HUES6 (cell line): ENCODE results near the gene CTDSP1.

Source experiments
- H3K27ac ChIP-seq: 2 replicates; pipeline ENCODE4 v1.7.0; 2013; ENCODE audit warnings: low read depth, mild to moderate bottlenecking, low read length, inconsistent platforms
- H3K27me3 ChIP-seq: 2 replicates; pipeline ENCODE4 v1.6.1; 2013; ENCODE audit warnings: low read length; ENCODE audit not compliant: control insufficient read depth, insufficient read depth
- H3K36me3 ChIP-seq: 2 replicates; pipeline ENCODE4 v1.6.1; 2013; ENCODE audit warnings: low read length; ENCODE audit not compliant: control insufficient read depth, insufficient read depth
- H3K4me1 ChIP-seq: 2 replicates; pipeline ENCODE4 v1.6.1; 2013; ENCODE audit warnings: low read length; ENCODE audit not compliant: control insufficient read depth, insufficient read depth
- H3K4me3 ChIP-seq: 2 replicates; pipeline ENCODE4 v1.5.1; 2013; ENCODE audit warnings: low read depth, low read length
- H3K9ac ChIP-seq: one replicate; pipeline ENCODE4 v1.6.1; 2013; ENCODE audit warnings: mild to moderate bottlenecking, low read length
- H3K9me3 ChIP-seq: 2 replicates; pipeline ENCODE4 v1.6.1; 2013; ENCODE audit warnings: low read depth, low read length; ENCODE audit not compliant: control insufficient read depth, insufficient read depth

CTDSP1 gene

GRCh38 chr2:218394298-218395089 lies 5.2 kb upstream of the CTDSP1 start:
- Histone ChIP-seq H3K27ac (no peak overlapping the region), H3K9ac (no peak overlapping the region), H3K4me3 (no peak overlapping the region)

DNA sequence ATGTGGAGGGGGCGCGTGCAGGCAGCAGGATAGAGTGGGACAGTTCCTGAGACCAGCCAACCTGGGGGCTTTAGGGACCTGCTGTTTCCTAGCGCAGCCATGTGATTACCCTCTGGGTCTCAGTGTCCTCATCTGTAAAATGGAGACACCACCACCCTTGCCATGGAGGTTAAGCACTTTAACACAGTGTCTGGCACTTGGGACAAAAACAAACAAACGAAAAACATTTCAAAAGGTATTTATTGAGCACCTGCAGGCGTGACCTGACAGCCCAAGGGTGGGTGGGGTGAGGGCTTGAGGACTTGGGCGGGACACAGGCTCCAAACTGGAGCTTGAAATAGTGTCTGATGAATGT lies 4.6 kb upstream of the CTDSP1 start:
- peaks cover 34% of the 10 kb centered on the region for H3K27me3 ChIP-seq
- H3K36me3 ChIP-seq, result no peaks in the 10 kb centered on the region
- peak overlapping the region; percentile 80; the same call in 1 of the 2 replicates for H3K4me3 ChIP-seq
- no peaks in the 10 kb centered on the region for H3K9me3 ChIP-seq
- H3K4me1 ChIP-seq, result peaks cover 33% of the 10 kb centered on the region
- no peak overlapping the region for H3K27ac ChIP-seq
- no peak overlapping the region for H3K9ac ChIP-seq

More at GRCh38 chr2:218394298-218395089, 5.2 kb upstream of the CTDSP1 start:
- peaks cover 34% of the 10 kb centered on the region for H3K27me3 ChIP-seq
- no peaks in the 10 kb centered on the region for H3K36me3 ChIP-seq
- H3K9me3 ChIP-seq, result no peaks in the 10 kb centered on the region
- H3K4me1 ChIP-seq, result peaks cover 33% of the 10 kb centered on the region

- Histone ChIP-seq H3K36me3 (no peaks in the 10 kb centered on the region), H3K4me3 (peak overlapping the region; percentile 80), H3K4me1 (peaks cover 33% of the 10 kb centered on the region), H3K9me3 (no peaks in the 10 kb centered on the region), H3K27me3 (peaks cover 34% of the 10 kb centered on the region), H3K9ac (peak overlapping the region; percentile 26), H3K27ac (no peak overlapping the region)
Observed at GRCh38 chr2:218395456-218395825, 4.2 kb upstream of the CTDSP1 start.

DNA sequence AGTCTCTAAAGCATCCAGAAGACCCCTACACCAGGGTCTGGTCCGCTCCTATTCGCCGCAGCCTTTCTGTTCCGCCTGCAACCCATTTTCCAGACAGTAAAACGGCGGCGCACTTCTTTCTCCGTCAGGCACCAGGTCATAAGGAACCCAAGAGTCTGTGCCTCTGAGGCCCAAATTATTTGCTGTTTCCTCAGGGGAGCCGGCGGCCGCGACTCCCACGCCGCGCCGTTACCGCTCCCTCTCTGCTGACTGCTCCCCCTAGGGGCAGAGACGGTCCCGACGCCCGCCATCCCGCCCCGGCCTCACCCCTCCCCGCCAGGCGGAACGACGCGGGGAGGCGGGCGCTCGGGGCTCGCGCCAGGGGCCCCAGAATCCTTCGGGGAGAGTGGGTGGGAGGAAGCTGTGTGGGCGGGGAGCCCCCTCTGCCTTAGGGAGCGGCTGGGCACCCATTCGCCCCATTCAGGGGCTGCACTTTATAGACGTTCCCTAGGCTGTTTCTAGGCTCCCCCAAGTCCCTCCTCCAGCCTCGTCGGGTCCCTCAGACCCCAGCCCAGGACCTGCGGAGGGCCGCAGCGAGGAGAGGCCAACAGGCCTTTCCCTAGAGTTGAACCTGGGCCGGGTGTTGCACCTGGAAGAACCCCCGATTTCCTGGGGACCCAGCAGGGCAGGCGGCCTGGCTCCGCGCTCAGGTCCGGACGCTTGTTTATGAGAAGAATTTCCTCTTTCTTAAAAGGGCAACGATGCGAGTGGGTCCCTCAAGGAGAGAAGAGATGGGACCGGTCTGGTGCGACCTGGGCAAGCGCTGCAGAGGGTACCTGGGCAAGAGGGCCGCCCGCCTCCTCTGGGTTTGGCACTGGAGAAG lies 3.6 kb upstream of the CTDSP1 start:
- peaks cover 34% of the 10 kb centered on the region for H3K27me3 ChIP-seq

GRCh38 chr2:218396688-218397462 lies 2.8 kb upstream of the CTDSP1 start:
- H3K4me1 ChIP-seq, result peaks cover 40% of the 10 kb centered on the region
- H3K36me3 ChIP-seq, result no peaks in the 10 kb centered on the region
- peaks cover 34% of the 10 kb centered on the region for H3K27me3 ChIP-seq
- peak overlapping the region; percentile 80 for H3K4me3 ChIP-seq
- no peaks in the 10 kb centered on the region for H3K9me3 ChIP-seq
- no peak overlapping the region for H3K27ac ChIP-seq
- peak overlapping the region; percentile 83 for H3K9ac ChIP-seq

More for the DNA sequence above, 3.6 kb upstream of the CTDSP1 start:
- no peaks in the 10 kb centered on the region for H3K9me3 ChIP-seq
- H3K9ac ChIP-seq, result peak overlapping the region; percentile 83
- peaks cover 35% of the 10 kb centered on the region for H3K4me1 ChIP-seq
- peak overlapping the region; percentile 90 for H3K27ac ChIP-seq
- H3K36me3 ChIP-seq, result no peaks in the 10 kb centered on the region
- peak overlapping the region; percentile 80 for H3K4me3 ChIP-seq

- Histone ChIP-seq H3K4me1 (peaks cover 40% of the 10 kb centered on the region), H3K9ac (no peak overlapping the region), H3K27me3 (peaks cover 34% of the 10 kb centered on the region)
Observed at GRCh38 chr2:218397463-218397819, 2.2 kb upstream of the CTDSP1 start.

GRCh38 chr2:218397820-218398436 lies 1.7 kb upstream of the CTDSP1 start:
- Histone ChIP-seq H3K9me3 (no peaks in the 10 kb centered on the region), H3K36me3 (peaks cover 8% of the 10 kb centered on the region), H3K4me1 (peaks cover 38% of the 10 kb centered on the region), H3K27ac (no peak overlapping the region), H3K4me3 (peak overlapping the region; percentile 80), H3K9ac (peak overlapping the region; percentile 45), H3K27me3 (peaks cover 34% of the 10 kb centered on the region)

More at GRCh38 chr2:218397463-218397819, 2.2 kb upstream of the CTDSP1 start:
- no peak overlapping the region for H3K27ac ChIP-seq
- peaks cover 5% of the 10 kb centered on the region; the same call in 1 of the 2 replicates for H3K36me3 ChIP-seq
- H3K9me3 ChIP-seq, result no peaks in the 10 kb centered on the region
- H3K4me3 ChIP-seq, result peak overlapping the region; percentile 80

DNA sequence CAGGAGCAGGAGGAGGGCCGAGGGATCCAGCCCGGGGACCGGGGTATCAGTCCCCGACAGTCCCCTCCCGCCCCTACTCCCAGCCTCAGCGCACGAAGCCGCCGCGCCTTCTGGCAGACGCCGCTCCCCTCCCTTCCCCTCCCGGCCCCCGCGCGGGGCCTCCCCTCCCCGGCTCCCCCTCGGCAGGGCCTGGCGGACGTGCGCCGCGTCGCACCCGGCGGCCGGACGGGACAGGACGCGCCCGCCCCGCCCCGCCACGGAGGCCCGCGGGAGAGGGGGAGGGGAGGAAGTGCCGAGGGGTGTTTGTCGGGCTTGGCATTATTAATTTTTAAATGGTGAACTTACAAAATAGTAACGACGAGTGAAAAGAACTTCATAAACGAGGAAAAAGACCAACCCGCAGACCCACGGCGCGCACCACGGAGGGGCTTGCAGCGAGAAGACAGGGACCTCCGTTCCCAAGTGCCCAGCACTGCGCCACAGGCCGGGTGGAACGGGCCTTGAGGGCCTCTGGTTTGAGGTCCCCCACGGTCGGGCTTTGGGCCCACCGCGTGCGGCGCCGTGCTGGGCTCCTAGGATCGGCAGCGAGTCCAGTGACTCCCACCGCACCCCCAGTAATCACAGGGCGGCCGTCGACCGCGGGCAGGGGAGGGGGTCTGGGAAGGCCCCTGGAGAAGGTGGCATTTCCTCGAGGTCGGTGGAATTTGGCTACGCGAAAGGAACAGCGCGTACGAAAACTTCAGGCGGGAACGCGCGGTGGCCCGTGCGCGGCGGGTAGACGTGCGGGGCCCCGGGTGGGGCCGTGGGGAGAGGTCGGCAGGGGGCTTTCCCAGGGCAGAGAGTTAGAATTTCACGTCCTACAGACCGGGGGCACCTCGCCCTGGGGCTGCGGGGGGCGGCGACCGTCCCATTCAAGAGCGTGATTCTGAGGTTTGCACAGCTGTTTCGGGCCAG lies 954 bp upstream of the CTDSP1 start:
- H3K36me3 ChIP-seq, result peaks cover 14% of the 10 kb centered on the region
- no peaks in the 10 kb centered on the region for H3K9me3 ChIP-seq
- H3K9ac ChIP-seq, result peak overlapping the region; percentile 73
- no peak overlapping the region for H3K27ac ChIP-seq
- H3K27me3 ChIP-seq, result peaks cover 34% of the 10 kb centered on the region
- peak overlapping the region; percentile 80 for H3K4me3 ChIP-seq
- peaks cover 34% of the 10 kb centered on the region for H3K4me1 ChIP-seq

DNA sequence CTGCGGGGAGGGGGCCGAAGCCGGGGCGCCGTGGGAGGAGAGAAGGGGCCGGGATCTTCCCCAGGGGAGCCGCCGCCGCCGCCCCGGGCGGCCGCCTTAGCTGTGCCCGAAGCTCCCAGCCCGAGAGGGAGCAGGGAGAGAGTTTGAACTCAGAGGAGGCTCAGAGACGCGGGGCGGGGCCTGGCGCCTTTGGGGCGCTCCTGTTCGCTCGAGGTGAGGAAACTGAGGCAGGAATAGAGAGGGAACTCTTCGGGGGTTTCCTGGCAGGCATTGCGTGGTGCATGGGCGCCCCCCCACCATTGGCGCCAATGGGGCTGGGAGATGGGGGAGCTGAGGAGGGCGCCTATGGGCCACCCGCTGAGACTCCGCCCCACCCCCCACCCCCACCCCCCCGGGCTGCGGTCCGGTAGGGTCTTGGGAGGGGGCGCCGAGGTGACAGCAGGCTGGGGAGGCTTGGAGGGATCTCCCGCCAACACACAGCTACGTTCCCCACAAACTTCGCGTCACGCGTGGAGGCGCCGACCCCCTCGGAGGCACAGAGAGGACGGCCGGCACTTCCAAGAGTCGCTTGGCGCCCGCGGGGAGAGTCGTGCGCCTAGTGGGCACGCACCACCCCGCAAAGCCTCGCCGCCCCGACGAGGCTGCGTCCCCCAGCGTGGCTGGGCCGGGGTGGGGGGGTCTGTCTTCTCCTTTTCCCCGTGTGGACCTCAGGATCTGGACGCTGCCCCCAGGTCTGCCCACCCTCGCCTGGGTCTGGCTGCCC lies 680 bp downstream of the CTDSP1 start:
- Histone ChIP-seq H3K9me3 (no peaks in the 10 kb centered on the region), H3K4me3 (peak overlapping the region; percentile 80), H3K36me3 (peaks cover 21% of the 10 kb centered on the region), H3K27ac (peak overlapping the region; percentile 77; the same call in 1 of the 2 replicates), H3K9ac (peak overlapping the region; percentile 56), H3K4me1 (peaks cover 35% of the 10 kb centered on the region), H3K27me3 (peaks cover 30% of the 10 kb centered on the region)
